ENCODE results near the gene TPCN1.

DNA sequence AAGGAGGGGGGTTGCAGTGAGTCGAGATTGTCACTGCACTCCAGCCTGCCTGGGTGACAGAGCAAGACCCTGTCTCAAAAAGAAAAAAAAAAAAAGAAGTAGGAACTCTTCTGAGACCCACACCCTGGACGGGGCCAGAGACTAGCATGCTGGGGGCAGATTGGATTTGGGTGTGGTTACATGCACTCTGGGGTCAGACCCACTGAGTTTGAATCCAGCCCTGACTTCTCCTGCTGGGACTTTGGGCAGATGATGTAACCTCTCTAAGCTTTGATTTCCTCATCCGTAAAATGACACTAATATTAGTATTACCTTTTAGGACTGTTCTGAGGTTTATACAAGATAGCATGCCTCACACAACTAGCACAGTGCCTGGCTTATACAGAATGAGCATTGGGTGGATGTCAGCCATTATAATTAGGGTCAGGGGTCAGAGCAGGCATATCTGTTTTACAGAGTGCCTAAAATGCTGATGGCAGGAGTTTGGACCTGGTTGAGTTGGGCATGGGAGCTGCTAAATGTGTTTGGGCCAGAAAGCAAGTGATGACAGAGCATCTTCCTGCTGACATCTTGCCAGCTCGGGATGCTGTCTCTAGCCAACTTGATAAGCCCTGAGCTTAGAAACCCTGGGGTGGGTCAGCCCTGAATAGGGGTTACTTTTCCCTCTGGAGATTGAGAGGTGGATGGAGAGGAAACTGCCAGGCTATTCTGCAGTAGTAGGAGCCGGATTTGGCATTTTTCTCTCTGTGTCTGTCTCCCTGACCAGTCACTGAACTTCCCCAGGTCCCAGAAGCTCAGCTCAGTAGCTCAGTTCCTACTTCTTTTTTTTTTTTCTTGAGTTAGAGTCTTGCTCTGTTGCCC is 15.5 kb downstream of the TPCN1 start:
- TF ChIP-seq, protein P1, sequence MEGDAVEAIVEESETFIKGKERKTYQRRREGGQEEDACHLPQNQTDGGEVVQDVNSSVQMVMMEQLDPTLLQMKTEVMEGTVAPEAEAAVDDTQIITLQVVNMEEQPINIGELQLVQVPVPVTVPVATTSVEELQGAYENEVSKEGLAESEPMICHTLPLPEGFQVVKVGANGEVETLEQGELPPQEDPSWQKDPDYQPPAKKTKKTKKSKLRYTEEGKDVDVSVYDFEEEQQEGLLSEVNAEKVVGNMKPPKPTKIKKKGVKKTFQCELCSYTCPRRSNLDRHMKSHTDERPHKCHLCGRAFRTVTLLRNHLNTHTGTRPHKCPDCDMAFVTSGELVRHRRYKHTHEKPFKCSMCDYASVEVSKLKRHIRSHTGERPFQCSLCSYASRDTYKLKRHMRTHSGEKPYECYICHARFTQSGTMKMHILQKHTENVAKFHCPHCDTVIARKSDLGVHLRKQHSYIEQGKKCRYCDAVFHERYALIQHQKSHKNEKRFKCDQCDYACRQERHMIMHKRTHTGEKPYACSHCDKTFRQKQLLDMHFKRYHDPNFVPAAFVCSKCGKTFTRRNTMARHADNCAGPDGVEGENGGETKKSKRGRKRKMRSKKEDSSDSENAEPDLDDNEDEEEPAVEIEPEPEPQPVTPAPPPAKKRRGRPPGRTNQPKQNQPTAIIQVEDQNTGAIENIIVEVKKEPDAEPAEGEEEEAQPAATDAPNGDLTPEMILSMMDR (tag by site-specific recombination; IDR thresholded peaks at IDR 0.05) = no peak
- TF ChIP-seq YY1 (tag by site-specific recombination; IDR thresholded peaks at IDR 0.05) = no peak
- TF ChIP-seq ZNF623 (tag by site-specific recombination; IDR thresholded peaks at IDR 0.05) = no peak

All from HEK293 (cell line).